ENCODE measurements around the gene RAPGEF1.
A peak's percentile ranks its signal among the peaks of the same experiment; 100 is the strongest.

The RAPGEF1 gene

DNA sequence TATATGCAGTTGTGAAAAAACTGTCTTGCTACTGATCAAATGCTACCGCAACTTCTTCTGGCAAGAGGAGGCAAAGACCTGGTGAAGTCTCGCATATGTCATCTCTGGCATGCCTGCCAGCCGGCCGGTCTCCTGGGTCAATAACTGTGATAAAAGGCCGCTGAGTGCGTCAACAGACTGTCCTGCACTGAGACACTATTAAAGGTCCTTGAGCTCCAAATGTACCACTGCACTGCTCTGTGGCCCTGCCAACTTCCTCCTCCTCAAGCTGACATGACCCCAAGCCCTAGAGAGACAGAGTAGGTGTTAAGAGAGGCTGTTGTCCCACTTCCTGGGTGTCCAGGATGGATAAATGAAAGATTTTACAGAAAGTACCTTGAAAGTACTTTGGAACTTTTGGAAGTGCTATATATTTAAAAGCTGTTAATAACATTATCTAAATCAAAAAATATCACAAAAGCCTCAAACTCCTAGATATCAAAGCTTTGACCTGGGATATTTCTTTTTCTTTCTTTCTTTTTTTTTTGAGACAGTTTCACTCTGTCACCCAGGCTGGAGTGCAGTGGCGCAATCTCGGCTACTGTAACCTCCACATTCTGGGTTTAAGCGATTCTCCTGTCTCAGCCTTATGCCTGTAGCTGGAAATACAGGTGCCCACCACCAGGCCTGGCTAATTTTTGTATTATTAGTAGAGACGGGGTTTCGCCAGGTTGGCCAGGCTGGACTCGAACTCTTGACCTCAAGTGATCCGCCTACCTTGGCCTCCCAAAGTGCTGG lies 31.5 kb downstream of the RAPGEF1 start:
- peak in 1 of 58 donors; percentile 39 for DNase-seq

DNA sequence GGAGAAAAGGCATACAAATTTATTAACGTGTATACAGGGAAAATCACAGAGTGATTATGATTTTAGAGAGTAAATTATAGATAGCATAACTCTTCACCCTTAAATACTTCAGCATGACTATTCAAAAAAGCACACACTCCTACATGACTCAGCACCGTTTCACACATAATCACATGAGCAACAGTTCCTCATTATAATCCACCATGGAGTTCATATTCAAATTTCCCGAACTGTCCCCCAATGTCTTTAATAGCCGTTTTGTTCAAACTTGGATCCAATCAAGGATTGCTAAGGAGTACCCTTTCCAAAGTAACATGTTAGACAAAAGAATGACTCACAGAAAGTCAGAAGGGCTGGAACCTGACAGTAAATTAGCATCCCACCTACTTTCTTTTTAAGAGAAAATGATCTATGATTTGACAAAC lies 32.1 kb downstream of the RAPGEF1 start:
- no peak for DNase-seq

DNA sequence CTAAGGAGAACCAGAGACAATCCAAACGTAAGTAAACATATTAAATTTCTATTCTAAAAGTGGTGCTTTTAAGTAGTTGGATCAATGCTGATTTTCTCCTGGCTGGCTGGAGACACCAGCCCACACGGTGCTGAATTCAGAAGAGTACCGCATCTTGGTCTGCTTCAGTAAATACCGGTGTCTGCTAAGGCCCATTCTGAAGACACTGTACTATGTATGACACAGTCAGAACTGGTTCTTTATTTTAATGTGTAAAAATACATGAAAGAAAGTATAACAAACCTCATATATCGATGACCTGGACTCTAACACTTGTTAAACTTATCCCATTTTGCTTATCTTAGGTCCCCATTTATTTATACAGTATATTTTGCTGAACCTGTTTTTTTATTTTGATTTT lies 32.8 kb downstream of the RAPGEF1 start:
- DNase-seq: no peak

DNA sequence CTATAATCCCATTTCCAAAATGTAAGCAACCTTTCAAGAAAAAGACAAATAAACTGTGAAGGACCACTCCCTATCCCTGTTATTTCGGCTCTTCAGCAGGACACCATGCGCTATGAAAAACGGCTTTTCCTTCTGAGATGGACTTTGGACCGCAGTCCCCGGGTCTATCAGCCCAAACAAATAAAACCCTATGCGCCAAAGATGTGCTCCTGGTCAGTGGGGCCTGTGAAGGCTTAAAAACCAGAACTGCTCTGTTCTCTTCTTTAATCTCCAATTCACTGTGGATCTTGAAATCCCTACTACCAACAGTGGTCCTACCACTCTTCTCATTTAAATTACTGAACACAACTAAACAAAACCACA lies 33.3 kb downstream of the RAPGEF1 start:
- DNase-seq: no peak

DNA sequence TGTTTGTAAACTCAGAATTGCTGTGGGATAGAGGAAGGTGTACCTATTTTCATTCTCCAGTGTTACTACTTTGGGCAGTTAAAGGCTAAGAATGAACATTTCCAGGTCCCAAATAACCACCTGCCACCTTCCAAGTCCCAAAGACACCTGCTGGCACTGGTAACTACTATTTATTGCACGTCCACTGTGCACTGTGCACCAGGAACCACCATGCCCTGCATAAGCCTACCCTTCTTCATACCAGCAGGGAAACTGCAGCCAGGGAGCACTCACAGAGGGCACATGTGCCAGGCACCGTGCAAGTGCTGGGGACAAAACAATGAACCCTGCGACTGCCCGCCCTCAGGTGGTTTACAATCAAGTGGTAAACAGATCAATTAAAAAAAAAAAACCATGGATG lies 34.9 kb downstream of the RAPGEF1 start:
- no peak for DNase-seq

DNA sequence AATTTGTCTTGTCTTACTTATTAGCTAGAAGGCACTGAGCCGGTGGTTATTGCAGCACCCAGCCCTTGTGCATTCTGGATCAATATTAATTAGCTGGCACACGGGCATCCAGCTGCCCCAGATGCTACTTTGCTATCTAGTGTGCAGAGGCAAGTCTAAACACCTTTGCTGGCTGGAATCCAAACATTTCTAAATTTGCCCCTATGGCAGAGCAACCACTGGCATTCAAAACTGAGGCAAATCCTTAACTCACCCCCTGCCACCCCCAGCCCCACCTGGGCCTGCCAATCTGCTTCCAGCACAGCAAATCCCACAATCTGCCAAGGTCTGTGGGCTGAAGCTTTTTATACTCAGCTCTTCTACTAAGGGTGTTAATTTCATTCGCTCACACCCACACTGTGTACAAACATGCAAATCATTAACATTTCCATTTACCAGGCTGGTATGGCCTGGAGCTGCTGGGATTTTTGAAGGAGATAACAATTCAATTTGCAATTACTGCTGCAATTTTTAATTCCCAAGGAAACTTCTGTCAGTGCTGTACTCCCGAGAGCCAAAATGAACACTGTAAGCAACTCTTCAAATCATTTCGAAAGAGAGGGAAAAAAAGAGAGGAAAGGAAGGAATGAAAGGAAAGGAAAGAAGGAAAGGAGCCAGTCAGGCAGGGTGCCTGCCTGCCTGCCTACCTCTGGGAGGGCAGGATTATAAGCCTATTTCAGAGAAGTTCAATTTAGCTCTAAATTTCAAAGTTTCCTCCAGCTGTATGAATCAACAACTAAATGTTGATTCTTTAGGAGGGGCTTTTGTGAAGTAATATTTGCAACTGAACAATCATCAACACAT lies 35.5 kb downstream of the RAPGEF1 start:
- peak in 5 of 58 donors; percentile 10 to 39 (median 11) for DNase-seq

DNA sequence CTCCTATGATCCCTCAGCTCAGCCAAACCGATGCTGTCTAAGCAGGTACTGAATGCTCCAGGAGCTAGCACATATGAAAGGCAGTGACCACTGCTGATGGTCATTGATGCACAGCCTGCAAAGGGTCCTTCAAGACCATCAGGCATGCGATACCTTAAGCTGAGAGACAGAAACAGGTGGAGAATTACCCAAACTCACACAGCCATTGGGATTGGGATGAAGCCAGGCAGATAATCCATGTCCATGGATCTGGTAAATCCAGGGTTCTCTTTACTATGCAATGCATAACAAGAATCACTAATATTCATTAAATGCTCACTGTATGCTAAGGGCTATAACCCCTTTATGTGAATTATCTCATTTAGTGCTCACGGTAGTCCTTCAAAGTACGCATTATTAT lies 36.2 kb downstream of the RAPGEF1 start:
- no peak for DNase-seq

DNA sequence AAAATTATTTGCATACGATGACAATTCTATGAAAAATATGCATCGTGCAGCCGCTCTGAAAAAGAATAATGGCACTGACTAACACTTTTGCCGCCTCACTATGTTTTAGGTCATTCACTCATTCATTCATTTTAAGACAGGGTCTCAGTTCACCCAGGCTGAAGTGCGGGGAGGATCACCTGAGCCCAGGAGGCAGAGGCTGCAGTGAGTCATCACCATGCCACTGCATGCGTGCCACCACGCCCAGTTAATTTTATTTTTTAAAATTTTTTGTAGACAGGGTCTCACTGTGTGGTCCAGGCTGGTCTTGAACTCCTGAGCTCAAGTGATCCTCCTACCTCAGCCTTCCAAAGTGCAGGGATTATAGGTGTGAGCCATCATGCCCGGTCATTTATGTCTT lies 37.0 kb downstream of the RAPGEF1 start:
- no peak for DNase-seq

DNA sequence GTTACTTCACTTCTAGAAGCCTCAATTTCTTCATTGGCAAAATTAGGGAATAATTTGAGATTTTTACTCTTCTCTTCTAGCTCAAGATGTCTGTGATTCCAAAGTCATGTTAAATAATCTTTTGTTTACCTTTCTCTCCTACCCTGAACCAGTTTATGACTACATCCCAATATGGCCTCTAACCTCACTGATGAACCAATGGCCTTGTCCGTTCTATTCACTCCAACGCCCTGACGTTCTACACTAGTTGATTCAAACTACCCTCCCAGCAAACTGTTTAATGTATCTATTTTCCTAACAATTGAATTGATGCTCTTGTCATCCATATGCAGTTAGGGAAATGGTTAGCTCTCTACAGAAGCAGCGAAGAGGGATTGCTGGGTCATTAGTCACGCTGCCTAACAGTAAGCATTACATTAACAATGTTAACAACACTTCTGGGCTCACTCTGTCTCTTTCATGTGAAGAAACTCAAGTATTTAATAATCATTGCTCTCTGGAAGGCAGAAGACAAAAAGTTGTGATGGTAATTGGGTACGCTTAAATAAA lies 38.0 kb downstream of the RAPGEF1 start:
- DNase-seq: no peak

DNA sequence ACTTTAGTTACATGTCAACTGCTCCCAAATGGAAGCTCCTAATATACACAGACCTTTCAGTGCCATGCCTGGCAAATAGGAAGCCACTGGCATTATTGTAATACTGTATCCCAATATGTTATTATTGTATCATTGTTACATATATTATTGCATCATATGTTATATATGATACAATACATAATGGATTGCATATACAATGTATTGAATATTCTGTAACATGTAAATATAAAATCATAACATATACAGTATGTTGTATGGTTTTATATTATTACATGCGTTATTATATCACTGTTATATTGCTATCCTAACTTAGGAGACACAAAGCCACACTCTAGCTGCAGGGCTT lies 38.5 kb downstream of the RAPGEF1 start:
- DNase-seq: no peak

DNA sequence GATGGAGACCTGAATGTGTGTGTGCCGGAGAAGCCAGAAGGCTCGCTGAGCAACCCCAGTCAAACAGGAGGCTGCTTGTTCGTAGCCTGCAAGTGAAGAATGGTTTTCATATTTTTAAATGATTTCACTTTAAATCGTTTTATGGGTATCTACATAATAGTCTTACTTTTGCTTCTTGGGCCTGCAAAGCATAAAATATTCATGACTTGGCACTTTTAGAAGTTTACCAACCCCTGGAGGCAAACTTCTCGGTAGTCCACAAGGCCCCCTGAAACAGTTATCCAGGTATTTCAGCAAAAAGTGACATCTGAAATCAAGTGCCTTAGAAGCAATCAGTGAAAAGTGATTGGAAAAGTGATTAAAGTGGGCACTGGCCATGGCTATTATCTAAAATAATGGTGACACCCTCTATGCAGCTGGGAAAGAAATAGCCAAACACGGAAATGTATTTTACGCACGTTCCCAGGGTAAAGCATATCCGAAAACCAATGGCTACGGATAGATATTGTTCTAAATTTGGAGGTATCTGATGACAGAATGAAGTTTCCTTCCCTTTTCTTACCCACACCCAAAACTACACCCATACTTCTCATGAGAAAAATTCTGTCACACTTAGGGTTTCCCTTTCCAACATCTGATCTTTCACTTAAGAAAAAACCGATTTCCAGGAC lies 39.0 kb downstream of the RAPGEF1 start:
- DNase-seq: no peak

DNA sequence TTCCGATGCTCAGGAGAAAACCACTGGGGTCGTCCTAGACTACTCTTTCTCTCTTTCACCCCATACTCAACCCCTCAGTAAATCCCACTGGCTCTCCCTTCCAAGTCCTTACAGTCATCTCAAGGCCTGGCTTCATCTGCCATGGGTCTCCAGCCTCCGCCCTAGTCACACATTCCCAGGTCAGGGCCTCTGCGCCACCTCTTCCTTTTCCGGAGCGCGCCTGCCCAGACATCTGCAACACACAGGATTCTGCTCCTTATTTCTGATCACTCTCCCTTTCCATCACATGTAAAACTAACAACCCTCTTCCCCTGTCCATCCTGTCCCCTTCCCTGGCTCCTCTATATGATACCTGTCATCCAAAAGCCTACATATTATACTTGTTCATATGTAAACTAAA lies 39.8 kb downstream of the RAPGEF1 start:
- no peak for DNase-seq

DNA sequence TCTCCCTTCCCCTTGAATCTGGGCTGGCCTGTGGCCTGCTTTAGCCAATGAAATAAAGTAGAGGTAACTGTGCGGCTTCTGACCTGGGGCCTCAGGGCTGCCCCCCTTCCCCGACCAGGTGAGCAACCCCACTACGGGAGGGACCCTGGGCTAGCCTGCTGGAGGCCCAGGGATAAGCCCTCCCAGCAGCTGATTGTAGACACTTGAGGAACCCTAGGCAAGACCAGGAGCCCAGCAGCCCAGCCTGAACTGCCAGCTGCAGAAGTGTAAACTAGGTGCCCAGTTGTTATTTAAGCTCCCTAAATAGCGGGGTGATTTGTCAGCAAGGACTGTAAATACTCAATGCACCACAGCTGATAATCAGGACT lies 41.3 kb downstream of the RAPGEF1 start:
- no peak for DNase-seq

DNA sequence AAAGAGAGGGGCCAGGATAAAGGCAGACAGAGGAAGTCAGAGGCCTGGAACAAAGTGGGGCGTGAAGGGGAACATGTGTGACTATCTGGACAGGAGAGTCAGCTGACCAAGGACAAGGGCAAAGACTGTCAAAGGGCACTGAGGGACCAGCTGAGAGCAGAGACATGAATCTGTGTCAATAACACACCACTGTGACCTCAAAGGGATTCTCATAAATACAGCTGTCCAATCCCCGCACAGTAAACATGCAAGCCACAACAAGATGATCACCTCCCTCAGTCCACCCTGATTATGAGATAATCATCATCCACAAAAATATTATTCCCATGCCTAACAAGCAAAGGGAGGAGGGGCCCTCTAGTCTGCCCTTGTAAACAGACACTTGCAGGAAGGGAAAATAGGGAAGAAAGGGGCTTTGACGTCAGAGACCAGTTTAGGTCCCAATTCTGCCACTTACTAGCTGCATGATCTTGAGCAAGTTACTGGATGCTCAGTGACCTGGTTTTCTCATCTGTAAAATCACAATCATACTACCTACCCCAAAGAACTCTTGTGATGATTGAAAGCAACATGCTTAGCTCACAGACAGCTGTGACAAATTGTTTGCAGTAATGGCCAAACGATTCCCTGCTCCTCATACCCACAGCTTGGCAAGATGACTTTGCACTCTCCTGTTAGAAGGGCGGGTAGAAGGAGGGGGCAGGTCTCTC lies 41.8 kb downstream of the RAPGEF1 start:
- DNase-seq: peak in 3 of 58 donors; percentile 22 to 48 (median 37)

DNA sequence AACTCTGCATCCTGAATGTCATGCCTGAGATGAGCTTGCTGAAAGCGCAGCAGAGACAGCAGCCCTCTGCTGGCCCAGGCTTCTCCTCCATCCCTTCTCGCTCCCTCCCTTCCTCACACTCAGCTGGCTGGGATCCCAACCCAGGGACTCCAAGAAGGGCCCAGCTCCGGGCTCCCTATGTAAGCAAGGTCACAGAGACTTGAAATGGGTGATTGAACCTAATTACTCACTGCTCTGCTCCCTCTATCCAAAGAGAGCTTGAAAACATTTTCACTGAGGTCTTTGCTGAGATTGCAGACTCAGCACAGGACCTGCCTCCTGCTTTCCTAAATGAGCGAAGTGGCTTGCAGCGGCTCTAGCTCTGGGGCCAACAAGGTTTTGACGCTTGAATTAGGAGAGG lies 42.8 kb downstream of the RAPGEF1 start:
- DNase-seq: peak in 32 of 58 donors; percentile 16 to 58 (median 42)

DNA sequence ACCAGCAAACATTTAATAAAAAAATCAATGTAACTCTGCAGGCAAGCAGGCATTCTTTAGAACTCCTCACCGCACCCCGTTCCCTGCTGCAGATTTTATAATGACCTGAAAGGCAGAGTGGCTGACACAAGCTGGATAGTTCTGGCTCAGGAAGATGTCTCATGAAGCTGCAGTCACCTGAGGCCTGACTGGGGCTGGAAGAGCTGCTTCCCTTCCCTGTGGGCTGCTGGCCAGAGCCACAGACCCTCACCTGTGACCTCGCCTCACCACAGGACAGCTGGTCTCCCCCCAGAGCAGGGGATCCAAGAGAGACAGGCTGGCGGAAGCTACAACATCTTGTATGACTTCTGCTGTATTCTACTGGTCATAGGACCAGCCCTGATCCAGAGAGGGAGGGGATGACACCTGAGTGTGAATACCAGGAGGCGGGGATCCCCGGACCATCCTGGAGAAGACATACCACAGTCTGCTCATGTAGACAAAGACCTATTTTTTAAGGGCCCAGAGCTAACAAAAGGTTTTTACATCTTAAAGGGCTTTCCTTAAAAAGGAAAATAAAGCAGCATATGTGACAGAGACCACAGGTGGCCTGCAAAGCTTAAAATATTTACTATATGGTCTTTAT lies 43.9 kb downstream of the RAPGEF1 start:
- no peak for DNase-seq

DNA sequence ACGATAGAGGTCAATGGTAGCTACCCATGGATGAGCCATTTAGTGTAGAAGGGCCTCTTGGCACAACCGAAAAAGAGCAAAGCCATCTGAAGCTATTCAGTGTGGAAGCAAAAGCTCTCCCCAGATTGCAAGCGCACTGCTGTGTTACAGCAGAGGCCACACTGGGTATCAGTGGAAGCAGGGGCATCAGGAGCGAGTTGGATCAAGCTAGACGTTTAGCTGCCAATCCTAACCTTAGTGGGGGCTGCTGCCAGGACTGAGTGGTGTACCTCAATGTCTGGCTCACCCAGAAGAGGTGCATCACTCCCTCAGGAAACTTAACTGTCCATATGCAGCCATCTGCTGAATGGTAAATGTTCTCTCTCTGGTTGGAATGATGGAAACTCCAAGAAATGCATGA lies 44.5 kb downstream of the RAPGEF1 start:
- no peak for DNase-seq

DNA sequence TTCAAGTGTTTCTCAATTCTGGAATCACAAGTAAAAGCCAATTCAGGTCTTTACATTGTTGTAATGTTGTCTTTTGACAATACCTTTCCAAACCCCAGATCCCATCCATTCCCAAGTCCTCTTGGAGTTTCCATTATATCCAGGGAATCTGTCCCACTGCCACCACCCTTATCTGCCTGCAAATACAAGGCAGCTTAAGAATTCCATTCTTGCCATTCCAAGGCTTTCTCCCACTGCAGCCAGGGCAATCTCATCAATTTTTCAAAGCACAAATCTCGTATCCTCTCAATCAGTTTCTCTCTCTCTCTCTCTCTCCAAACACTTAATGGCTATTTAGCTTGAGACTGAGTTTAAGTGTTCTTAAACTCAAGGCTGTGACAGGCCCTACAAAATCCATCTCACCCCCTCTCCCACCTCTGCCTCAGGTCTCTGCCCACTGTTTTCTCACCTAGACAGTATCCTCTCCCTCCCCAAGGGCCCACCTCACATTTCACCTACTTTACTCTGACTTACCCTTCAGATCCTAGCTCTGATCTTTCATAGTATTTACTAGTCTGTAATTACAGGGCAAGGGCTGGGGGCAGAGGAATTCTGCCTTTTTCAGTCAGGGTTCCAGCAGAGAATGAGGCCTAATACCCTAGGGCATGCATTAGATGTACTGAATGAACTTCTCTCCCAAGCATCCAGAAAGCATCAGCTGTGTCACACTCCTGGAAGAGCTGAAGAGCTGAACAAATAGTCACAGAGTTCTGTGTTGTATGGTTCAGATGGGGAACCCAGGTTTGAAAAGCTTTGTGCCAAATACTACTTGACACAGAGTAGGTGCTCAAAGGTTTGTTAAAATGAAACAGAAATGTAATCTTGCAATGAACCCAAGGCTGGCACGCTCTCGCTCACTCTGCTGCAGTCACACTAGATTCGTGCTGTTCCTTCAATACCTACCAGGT lies 46.0 kb downstream of the RAPGEF1 start:
- no peak for DNase-seq
